Suprapubic skin (tissue), 4 donors: Measurements from ENCODE around the gene RB1.
"Not testable (repeated sequence)": the region's sequence is repeated elsewhere in the genome, so short reads cannot be mapped to it uniquely, and the experiment has no call there.

Source experiments
- CTCF ChIP-seq, 2 donors: fragments of 200-600 bp in 1 of 2; fragments of 450-650 bp in 1 of 2; sonication (generic) in 1 of 2; IDR thresholded peaks; one replicate each; pipeline ENCODE4 v1.5.1; 2016 to 2019; ENCODE audit warnings: antibody characterized with exemption in 2 of 2, mild to moderate bottlenecking in 1 of 2, moderate library complexity in 1 of 2
- EP300 ChIP-seq: sonication (generic); formaldehyde crosslinking; IDR thresholded peaks from one replicate; pipeline ENCODE4 v1.6.1; 2017; ENCODE audit warnings: antibody characterized with exemption
- POLR2A ChIP-seq, 2 donors: fragments of 450-650 bp; IDR thresholded peaks; one replicate each; pipeline ENCODE4 v1.6.1; 2017; ENCODE audit warnings: antibody characterized with exemption in 2 of 2, mild to moderate bottlenecking in 2 of 2, moderate library complexity in 2 of 2
- POLR2AphosphoS5 ChIP-seq, 3 donors: sonication (generic); formaldehyde crosslinking; IDR thresholded peaks; one replicate each; pipeline ENCODE4 v1.6.1; 2017; ENCODE audit warnings: antibody characterized with exemption in 3 of 3

- TF ChIP-seq CTCF (IDR thresholded peaks at IDR 0.05); EP300; POLR2A (IDR thresholded peaks at IDR 0.05); POLR2AphosphoS5 (IDR thresholded peaks at IDR 0.05): not testable (repeated sequence)
Observed at GRCh38 chr13:48426755-48427298, 123.3 kb downstream of the RB1 start.
